ENCODE measurements around the gene PLXDC2.

GRCh38 chr10:20207653-20208052 lies 391.4 kb downstream of the PLXDC2 start:
- TF ChIP-seq CTCF (conservative IDR thresholded peaks at IDR 0.05 in 1 of 2, IDR thresholded peaks at IDR 0.05 in 1 of 2; ENCODE audit: low read depth in 1 of 2, low read length in 2 of 2) = no peak
- no peak for TF ChIP-seq EZH2 (IDR thresholded peaks at IDR 0.05; ENCODE audit: low read length, missing control alignments)
